Pericardium fibroblast (primary cell): ENCODE measurements around the gene TEX11. TPM values are rescaled to one million over a fixed set of nuclear protein-coding genes. Genes with fewer than 3 reads are reported as not detected.

Experiments
- total RNA-seq: library from RNA; depleted of rRNA; stranded (reverse); fragments of >200 nt; gene quantifications from 2 replicates; pipeline ENCODE4 v1.2.3, GENCODE V29; 2015

Gene TEX11
- total RNA-seq: not detected in 2 replicates

GRCh38 chrX:70908541-70908940 is at the start of gene TEX11:
Gene TEX11, minus strand, starts transcription at chrX:70908711. Its CDS starts 922 bp downstream, at chrX:70907789.

Other genes with a start within 250 kb of the TEX11 start
- gene SLC7A3, start 22.4 kb upstream of the TEX11 start, total RNA-seq: not detected in 2 replicates
- gene SNX12, start 159.6 kb upstream of the TEX11 start, total RNA-seq: 46.2 and 56.9 TPM in 2 replicates
- 2.7 and 4.1 TPM in 2 replicates for gene FOXO4, start 187.1 kb upstream of the TEX11 start, total RNA-seq
- not detected in 2 replicates for gene CXorf65, start 198.0 kb upstream of the TEX11 start, total RNA-seq
- gene IL2RG, start 202.9 kb upstream of the TEX11 start, total RNA-seq: not detected in 2 replicates
- 14.5 and 39.3 TPM in 2 replicates for gene MED12, start 209.9 kb upstream of the TEX11 start, total RNA-seq
- gene NLGN3, start 236.1 kb upstream of the TEX11 start, total RNA-seq: 0.23 and 1.6 TPM in 2 replicates